Esophagus muscularis mucosa (tissue), 4 donors: ENCODE results near the gene CTDSP2.

Experiments
- EP300 ChIP-seq: sonication (generic); formaldehyde crosslinking; IDR thresholded peaks from one replicate; pipeline ENCODE4 v1.6.1; 2017; ENCODE audit warnings: antibody characterized with exemption
- POLR2A ChIP-seq: fragments of 450-650 bp; IDR thresholded peaks from one replicate; pipeline ENCODE4 v1.6.1; 2017; ENCODE audit warnings: antibody characterized with exemption, moderate library complexity, mild to moderate bottlenecking, low read depth
- TF ChIP-seq, protein P1 (sequence below), 3 experiments: fragments of 200-600 bp in 2 of 3; fragments of 450-650 bp in 1 of 3; sonication (generic) in 2 of 3; IDR thresholded peaks; one replicate each; pipeline ENCODE4 v1.5.1; 2017 to 2019; ENCODE audit warnings: antibody characterized with exemption in 3 of 3, mild to moderate bottlenecking in 2 of 3, moderate library complexity in 1 of 3

DNA sequence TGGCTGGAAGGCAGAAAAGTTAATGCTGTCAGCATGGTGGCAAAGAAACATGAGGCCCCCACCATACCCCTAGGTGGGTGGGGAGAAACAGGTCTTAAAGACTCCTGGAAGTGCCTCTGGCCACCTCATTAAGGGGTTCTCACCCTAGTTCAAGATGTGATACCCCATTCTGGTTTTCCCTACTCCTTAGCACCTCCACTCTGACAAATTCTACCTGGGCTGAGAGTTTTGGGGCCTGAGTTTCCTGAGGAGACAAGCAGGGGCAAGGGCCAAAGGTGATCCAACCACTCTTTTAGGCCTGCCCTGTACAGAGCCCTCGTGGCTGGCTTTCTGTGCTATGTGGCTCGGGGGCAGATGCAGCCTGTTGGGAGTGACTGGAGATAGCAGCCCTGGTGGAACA is 20.1 kb downstream of the CTDSP2 start:
- TF ChIP-seq, protein P1, sequence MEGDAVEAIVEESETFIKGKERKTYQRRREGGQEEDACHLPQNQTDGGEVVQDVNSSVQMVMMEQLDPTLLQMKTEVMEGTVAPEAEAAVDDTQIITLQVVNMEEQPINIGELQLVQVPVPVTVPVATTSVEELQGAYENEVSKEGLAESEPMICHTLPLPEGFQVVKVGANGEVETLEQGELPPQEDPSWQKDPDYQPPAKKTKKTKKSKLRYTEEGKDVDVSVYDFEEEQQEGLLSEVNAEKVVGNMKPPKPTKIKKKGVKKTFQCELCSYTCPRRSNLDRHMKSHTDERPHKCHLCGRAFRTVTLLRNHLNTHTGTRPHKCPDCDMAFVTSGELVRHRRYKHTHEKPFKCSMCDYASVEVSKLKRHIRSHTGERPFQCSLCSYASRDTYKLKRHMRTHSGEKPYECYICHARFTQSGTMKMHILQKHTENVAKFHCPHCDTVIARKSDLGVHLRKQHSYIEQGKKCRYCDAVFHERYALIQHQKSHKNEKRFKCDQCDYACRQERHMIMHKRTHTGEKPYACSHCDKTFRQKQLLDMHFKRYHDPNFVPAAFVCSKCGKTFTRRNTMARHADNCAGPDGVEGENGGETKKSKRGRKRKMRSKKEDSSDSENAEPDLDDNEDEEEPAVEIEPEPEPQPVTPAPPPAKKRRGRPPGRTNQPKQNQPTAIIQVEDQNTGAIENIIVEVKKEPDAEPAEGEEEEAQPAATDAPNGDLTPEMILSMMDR (IDR thresholded peaks at IDR 0.05), result no peak
- no peak for TF ChIP-seq POLR2A
- TF ChIP-seq EP300, result no peak
